Left lung (tissue), 10 donors: ENCODE measurements around the gene DDX46. TPM values are rescaled to one million over a fixed set of nuclear protein-coding genes. Genes with fewer than 3 reads are reported as not detected.
A peak's percentile ranks its signal among the peaks of the same experiment; 100 is the strongest.
"Not testable (repeated sequence)": the region's sequence is repeated elsewhere in the genome, so short reads cannot be mapped to it uniquely, and the experiment has no call there.

ENCODE experiments used
- ATAC-seq: fragments of 200-7000 bp; cut with Tn5 transposase; one replicate; pipeline ENCODE4 v1.9.1; 2020; ENCODE audit warnings: moderate library complexity
- DNase-seq, 4 donors: peaks; one replicate each; pipeline ENCODE4 v3.0.0-alpha.2; 2013 to 2020
- H3K27ac ChIP-seq, 2 donors: fragments of 200-600 bp; sonication (generic) in 1 of 2; one replicate each; pipeline versions ENCODE4 v1.5.0 to v1.8.0; 2020 to 2021
- H3K27me3 ChIP-seq, 2 donors: fragments of 200-600 bp; sonication (generic) in 1 of 2; one replicate each; pipeline versions ENCODE4 v1.5.0 to v1.8.0; 2020 to 2021
- H3K36me3 ChIP-seq, 2 donors: fragments of 200-600 bp; sonication (generic) in 1 of 2; one replicate each; pipeline versions ENCODE4 v1.5.0 to v1.8.0; 2020 to 2021
- H3K4me1 ChIP-seq, 2 donors: fragments of 200-600 bp; one replicate each; pipeline ENCODE4 v1.8.0; 2021
- H3K4me3 ChIP-seq, 2 donors: fragments of 200-600 bp; sonication (generic) in 1 of 2; one replicate each; pipeline versions ENCODE4 v1.5.0 to v1.8.0; 2020 to 2021; ENCODE audit warnings: mild to moderate bottlenecking in 1 of 2
- H3K9me3 ChIP-seq, 2 donors: fragments of 200-600 bp; sonication (generic) in 1 of 2; one replicate each; pipeline versions ENCODE4 v1.5.0 to v1.8.0; 2020 to 2021
- intact Hi-C, 2 donors: fragments of 100-400 bp; cut with DNase I; formaldehyde crosslinking; loops; one replicate each; pipeline versions ENCODE4 v1.11.2 to v1.14.2; 2022
- polyA plus RNA-seq, 6 donors: library from polyadenylated mRNA; unstranded; fragments of 120-200 nt; gene quantifications; one replicate each; pipeline ENCODE4 v1.2.1, GENCODE V29; 2013; ENCODE audit not compliant: insufficient read length in 6 of 6
- total RNA-seq, 2 donors: library from RNA; stranded (reverse); fragmentation: NEBNext Ultra II Directional; extraction: Animal tissue kit (Norgen Biotek cat#: 25700); gene quantifications; one replicate each; pipeline ENCODE4 v1.2.1, GENCODE V29; 2021
- TF ChIP-seq, protein P1 (sequence below), 2 donors: fragments of 200-600 bp; sonication (generic) in 1 of 2; IDR thresholded peaks; one replicate each; pipeline versions ENCODE4 v1.5.0 to v1.8.0; 2021; ENCODE audit warnings: antibody characterized with exemption in 2 of 2
- donor health status: DM: no; HTN: yes; CAD: no.
- donor health status: DM: no; HTN: no; CAD: no.

DDX46 gene
- total and polyA plus RNA-seq, 8 donors = 35.4 to 105 (median 85.1) TPM

DNA sequence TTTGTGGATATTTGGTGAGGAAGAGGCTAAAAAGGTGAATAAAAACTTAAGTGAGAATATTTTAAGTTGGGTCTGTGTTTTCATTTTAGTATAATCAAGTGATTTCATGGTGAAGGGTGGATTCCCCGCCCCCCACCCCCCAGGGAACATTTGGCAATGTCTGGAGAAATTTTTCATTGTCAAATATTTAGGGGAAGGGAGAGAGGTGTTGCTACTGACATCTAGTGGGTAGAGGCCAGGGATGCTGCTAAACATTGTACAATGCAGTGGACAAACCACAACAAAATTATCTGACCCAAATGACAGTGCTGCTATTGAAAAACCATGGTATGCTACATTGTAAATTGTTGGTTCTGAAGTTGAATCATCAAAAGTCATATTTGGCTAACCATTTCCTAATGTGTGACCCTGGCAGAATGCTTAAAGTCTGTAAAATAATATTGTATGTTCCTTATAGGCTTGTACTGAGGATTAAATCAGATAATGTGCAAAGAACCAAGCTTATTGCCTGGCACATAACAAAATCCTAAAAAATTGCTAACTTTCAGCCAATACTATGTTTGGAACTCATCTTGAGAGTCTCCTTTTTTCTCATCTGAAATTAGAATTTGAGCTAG is 92.8 kb downstream of the DDX46 start:
- ATAC-seq = peak; percentile 39
- Histone ChIP-seq H3K4me3 (no peak overlapping the region), H3K27me3 (no peaks in the 10 kb centered on the region), H3K36me3 (peaks cover 0 to 61% of the 10 kb centered on the region in 2 donors), H3K27ac (no peak overlapping the region), H3K9me3 (no peaks in the 10 kb centered on the region), H3K4me1 (peaks cover 10 to 47% of the 10 kb centered on the region in 2 donors)
- intact Hi-C loops = no loop called here
- TF ChIP-seq, protein P1, sequence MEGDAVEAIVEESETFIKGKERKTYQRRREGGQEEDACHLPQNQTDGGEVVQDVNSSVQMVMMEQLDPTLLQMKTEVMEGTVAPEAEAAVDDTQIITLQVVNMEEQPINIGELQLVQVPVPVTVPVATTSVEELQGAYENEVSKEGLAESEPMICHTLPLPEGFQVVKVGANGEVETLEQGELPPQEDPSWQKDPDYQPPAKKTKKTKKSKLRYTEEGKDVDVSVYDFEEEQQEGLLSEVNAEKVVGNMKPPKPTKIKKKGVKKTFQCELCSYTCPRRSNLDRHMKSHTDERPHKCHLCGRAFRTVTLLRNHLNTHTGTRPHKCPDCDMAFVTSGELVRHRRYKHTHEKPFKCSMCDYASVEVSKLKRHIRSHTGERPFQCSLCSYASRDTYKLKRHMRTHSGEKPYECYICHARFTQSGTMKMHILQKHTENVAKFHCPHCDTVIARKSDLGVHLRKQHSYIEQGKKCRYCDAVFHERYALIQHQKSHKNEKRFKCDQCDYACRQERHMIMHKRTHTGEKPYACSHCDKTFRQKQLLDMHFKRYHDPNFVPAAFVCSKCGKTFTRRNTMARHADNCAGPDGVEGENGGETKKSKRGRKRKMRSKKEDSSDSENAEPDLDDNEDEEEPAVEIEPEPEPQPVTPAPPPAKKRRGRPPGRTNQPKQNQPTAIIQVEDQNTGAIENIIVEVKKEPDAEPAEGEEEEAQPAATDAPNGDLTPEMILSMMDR (IDR thresholded peaks at IDR 0.05) = no peak
- DNase-seq = no peak

DNA sequence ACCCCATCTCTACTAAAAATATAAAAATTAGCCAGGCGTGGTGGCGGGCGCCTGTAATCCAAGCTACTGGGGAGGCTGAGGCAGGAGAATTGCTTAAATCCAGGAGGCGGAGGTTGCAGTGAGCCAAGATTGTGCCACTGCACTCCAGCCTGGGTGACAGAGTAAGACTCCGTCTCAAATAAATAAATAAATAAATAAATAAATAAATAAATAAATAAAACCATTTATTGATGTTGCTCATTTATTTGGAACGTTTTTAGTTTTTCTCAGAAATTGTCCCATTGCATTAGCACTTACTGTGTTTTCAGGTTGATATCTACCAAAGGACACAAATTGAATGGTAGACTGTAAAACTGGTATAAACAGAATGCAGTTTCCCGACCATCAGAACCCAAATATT is 97.9 kb downstream of the DDX46 start:
- H3K36me3 ChIP-seq = peaks cover 0 to 78% of the 10 kb centered on the region in 2 donors
- H3K27me3 ChIP-seq, intact Hi-C loops, DNase-seq, H3K4me1 ChIP-seq, ATAC-seq, H3K4me3 ChIP-seq, H3K27ac ChIP-seq, H3K9me3 ChIP-seq: not testable (repeated sequence)

DNA sequence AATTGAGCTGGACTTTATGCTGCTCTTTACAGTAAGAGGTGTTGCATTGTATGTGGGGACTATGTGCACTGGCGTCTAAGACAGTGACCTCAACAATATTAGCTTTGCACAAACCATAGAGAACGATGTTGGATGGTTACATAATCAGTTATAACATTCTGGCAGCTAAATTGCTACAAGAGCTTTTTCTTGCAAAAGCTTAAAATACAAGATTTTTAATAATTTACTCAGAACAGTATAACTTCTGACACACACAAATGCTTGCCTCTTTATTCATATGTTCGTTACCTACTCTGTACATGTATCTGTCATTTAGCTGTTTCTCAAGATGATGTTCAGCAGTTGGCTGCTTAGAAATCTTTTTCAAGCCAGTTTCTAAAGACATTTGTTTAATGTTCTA is 98.8 kb downstream of the DDX46 start:
- Histone ChIP-seq H3K36me3 (peaks cover 0 to 78% of the 10 kb centered on the region in 2 donors), H3K9me3 (no peaks in the 10 kb centered on the region), H3K27ac (no peak overlapping the region), H3K4me3 (no peak overlapping the region), H3K4me1 (peaks cover 0 to 4% of the 10 kb centered on the region in 2 donors), H3K27me3 (no peaks in the 10 kb centered on the region)
- ATAC-seq (no peak), DNase-seq (no peak)
- intact Hi-C loops = no loop called here
- TF ChIP-seq, protein P1 (IDR thresholded peaks at IDR 0.05) = no peak

DNA sequence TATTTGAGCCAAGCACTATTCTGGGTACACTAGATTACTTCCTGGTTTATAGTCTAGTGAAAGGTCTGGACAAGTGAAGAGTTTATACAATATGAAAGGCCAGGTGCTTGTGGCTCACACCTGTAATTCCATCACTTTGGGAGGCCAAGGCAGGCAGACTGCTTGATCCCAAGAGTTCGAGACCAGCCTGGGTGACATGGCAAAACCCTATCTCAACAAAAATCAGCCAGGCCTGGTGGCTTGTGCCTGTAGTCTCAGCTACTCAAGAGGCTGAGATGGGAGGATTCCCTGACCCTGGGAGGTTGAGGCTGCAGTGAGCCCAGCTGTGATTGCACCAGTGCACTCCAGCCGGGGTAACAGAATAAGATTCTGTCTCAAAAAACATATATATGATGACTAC is 106.1 kb downstream of the DDX46 start:
- intact Hi-C loops = no loop called here
- Histone ChIP-seq H3K27me3 (no peaks in the 10 kb centered on the region), H3K4me1 (no peaks in the 10 kb centered on the region), H3K36me3 (peaks cover 0 to 24% of the 10 kb centered on the region in 2 donors), H3K9me3 (no peaks in the 10 kb centered on the region), H3K27ac (no peak overlapping the region), H3K4me3 (no peak overlapping the region)
- ATAC-seq (no peak), DNase-seq (no peak)
- TF ChIP-seq, protein P1 (IDR thresholded peaks at IDR 0.05) = no peak

DNA sequence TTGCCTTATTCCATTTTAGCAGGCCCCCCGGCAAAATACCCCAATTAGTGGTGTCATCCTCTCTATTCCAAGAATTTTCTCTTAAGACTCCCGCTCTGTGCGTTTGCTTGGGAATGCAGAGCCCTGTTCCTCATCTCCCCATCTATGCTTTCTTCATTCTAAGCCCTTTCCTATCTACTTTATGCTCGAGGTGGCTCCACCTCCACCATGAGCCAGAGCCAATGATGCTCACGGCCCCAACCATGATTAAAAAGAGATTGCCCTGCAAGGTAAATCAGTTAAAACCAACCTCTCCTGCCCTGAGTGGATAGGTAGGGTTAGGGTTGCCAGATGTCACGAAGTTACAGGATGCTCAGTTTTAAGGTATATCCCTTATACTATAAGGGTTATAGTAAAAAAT is 114.9 kb downstream of the DDX46 start:
- TF ChIP-seq, protein P1 (IDR thresholded peaks at IDR 0.05) = no peak
- no peaks in the 10 kb centered on the region for H3K36me3 ChIP-seq
- peaks cover 12 to 34% of the 10 kb centered on the region in 2 donors for H3K4me1 ChIP-seq
- intact Hi-C loops = no loop called here
- ATAC-seq = no peak
- H3K9me3 ChIP-seq = no peaks in the 10 kb centered on the region
- H3K27ac ChIP-seq = peak overlapping the region; percentile 90 to 98
- DNase-seq = no peak
- no peaks in the 10 kb centered on the region for H3K27me3 ChIP-seq
- peak overlapping the region; percentile 87 to 91 for H3K4me3 ChIP-seq
